Activated naive CD4-positive, alpha-beta T cell treated with anti-CD3 and anti-CD28 coated beads, Interleukin-2, amount 10 ng/mL, durations not matched to agents 7 days and 5 days (primary cell): ENCODE results near the gene RBMS3.

Experiments used
- CTCF ChIA-PET: fragments of 350-600 bp; sonication (Branson Sonifier 250); formaldehyde crosslinking; loops from one replicate; lab custom pipeline; 2021; ENCODE audit warnings: antibody characterized with exemption; lab: Charles Lee
- DNase-seq: peaks from one replicate; pipeline ENCODE4 v3.0.0-alpha.2; 2020
- H3K27ac Mint-ChIP-seq: one replicate; pipeline ENCODE4 v1.8.0; 2021; ENCODE audit warnings: mild to moderate bottlenecking, moderate library complexity, mixed read lengths
- H3K27me3 Mint-ChIP-seq: one replicate; pipeline ENCODE4 v1.8.0; 2021; ENCODE audit warnings: mild to moderate bottlenecking, mixed read lengths
- H3K36me3 Mint-ChIP-seq: one replicate; pipeline ENCODE4 v1.8.0; 2021; ENCODE audit warnings: mixed read lengths
- H3K4me1 Mint-ChIP-seq: one replicate; pipeline ENCODE4 v1.8.0; 2021; ENCODE audit warnings: mixed read lengths
- H3K4me3 Mint-ChIP-seq: one replicate; pipeline ENCODE4 v1.8.0; 2021; ENCODE audit warnings: mild to moderate bottlenecking, moderate library complexity, mixed read lengths
- H3K9me3 Mint-ChIP-seq: one replicate; pipeline ENCODE4 v1.8.0; 2021; ENCODE audit warnings: mixed read lengths

The RBMS3 gene

GRCh38 chr3:29415482-29416223 lies 134.8 kb downstream of the RBMS3 start:
- H3K27ac Mint-ChIP-seq, result no peak overlapping the region
- H3K4me1 Mint-ChIP-seq, result no peaks in the 10 kb centered on the region
- CTCF ChIA-PET, result no interaction called here
- no peak for DNase-seq
- H3K4me3 Mint-ChIP-seq, result no peak overlapping the region
- H3K36me3 Mint-ChIP-seq, result no peaks in the 10 kb centered on the region
- no peaks in the 10 kb centered on the region for H3K27me3 Mint-ChIP-seq
- H3K9me3 Mint-ChIP-seq, result peaks cover 1% of the 10 kb centered on the region

GRCh38 chr3:29416514-29416913 lies 135.6 kb downstream of the RBMS3 start:
- no peak overlapping the region for H3K27ac Mint-ChIP-seq
- CTCF ChIA-PET, result no interaction called here

GRCh38 chr3:29420106-29420505 lies 139.2 kb downstream of the RBMS3 start:
- no peak overlapping the region for H3K27ac Mint-ChIP-seq
- CTCF ChIA-PET, result no interaction called here
- H3K4me1 Mint-ChIP-seq, result no peaks in the 10 kb centered on the region
- no peak overlapping the region for H3K4me3 Mint-ChIP-seq
- H3K36me3 Mint-ChIP-seq, result no peaks in the 10 kb centered on the region
- no peaks in the 10 kb centered on the region for H3K9me3 Mint-ChIP-seq
- DNase-seq, result no peak
- H3K27me3 Mint-ChIP-seq, result no peaks in the 10 kb centered on the region

More at GRCh38 chr3:29416514-29416913, 135.6 kb downstream of the RBMS3 start:
- no peaks in the 10 kb centered on the region for H3K36me3 Mint-ChIP-seq
- no peaks in the 10 kb centered on the region for H3K27me3 Mint-ChIP-seq
- H3K4me1 Mint-ChIP-seq, result no peaks in the 10 kb centered on the region
- H3K9me3 Mint-ChIP-seq, result no peaks in the 10 kb centered on the region
- no peak for DNase-seq
- H3K4me3 Mint-ChIP-seq, result no peak overlapping the region

GRCh38 chr3:29426302-29427226 lies 145.7 kb downstream of the RBMS3 start:
- Mint-ChIP-seq H3K27me3 (no peaks in the 10 kb centered on the region), H3K4me1 (no peaks in the 10 kb centered on the region), H3K36me3 (no peaks in the 10 kb centered on the region), H3K27ac (no peak overlapping the region), H3K4me3 (no peak overlapping the region), H3K9me3 (no peaks in the 10 kb centered on the region)
- DNase-seq, result no peak
- CTCF ChIA-PET, result no interaction called here

GRCh38 chr3:29427266-29428103 lies 146.6 kb downstream of the RBMS3 start:
- H3K27me3 Mint-ChIP-seq, result no peaks in the 10 kb centered on the region
- H3K36me3 Mint-ChIP-seq, result no peaks in the 10 kb centered on the region
- H3K4me1 Mint-ChIP-seq, result no peaks in the 10 kb centered on the region
- no peak overlapping the region for H3K27ac Mint-ChIP-seq
- H3K4me3 Mint-ChIP-seq, result no peak overlapping the region
- no peak for DNase-seq
- CTCF ChIA-PET, result no interaction called here
- no peaks in the 10 kb centered on the region for H3K9me3 Mint-ChIP-seq

- CTCF ChIA-PET, result no interaction called here
- H3K4me1 Mint-ChIP-seq, result no peaks in the 10 kb centered on the region
These were observed 148.3 kb downstream of the RBMS3 start for GRCh38 chr3:29429055-29429679.

GRCh38 chr3:29430558-29430971 lies 149.7 kb downstream of the RBMS3 start:
- no peaks in the 10 kb centered on the region for H3K27me3 Mint-ChIP-seq
- no peaks in the 10 kb centered on the region for H3K36me3 Mint-ChIP-seq
- no peak overlapping the region for H3K4me3 Mint-ChIP-seq
- H3K4me1 Mint-ChIP-seq, result no peaks in the 10 kb centered on the region
- no peak overlapping the region for H3K27ac Mint-ChIP-seq
- DNase-seq, result no peak
- CTCF ChIA-PET, result no interaction called here
- H3K9me3 Mint-ChIP-seq, result no peaks in the 10 kb centered on the region

More at GRCh38 chr3:29429055-29429679, 148.3 kb downstream of the RBMS3 start:
- Mint-ChIP-seq H3K27ac (no peak overlapping the region), H3K27me3 (no peaks in the 10 kb centered on the region), H3K9me3 (no peaks in the 10 kb centered on the region), H3K36me3 (no peaks in the 10 kb centered on the region), H3K4me3 (no peak overlapping the region)
- DNase-seq, result no peak

GRCh38 chr3:29436612-29437323 lies 155.9 kb downstream of the RBMS3 start:
- Mint-ChIP-seq H3K4me1 (no peaks in the 10 kb centered on the region), H3K36me3 (no peaks in the 10 kb centered on the region), H3K27me3 (no peaks in the 10 kb centered on the region), H3K4me3 (no peak overlapping the region), H3K27ac (no peak overlapping the region), H3K9me3 (no peaks in the 10 kb centered on the region)
- CTCF ChIA-PET, result no interaction called here
- no peak for DNase-seq

- CTCF ChIA-PET, result no interaction called here
- H3K9me3 Mint-ChIP-seq, result peaks cover 2% of the 10 kb centered on the region
- H3K4me1 Mint-ChIP-seq, result no peaks in the 10 kb centered on the region
- no peak overlapping the region for H3K4me3 Mint-ChIP-seq
- no peak overlapping the region for H3K27ac Mint-ChIP-seq
- DNase-seq, result no peak
- no peaks in the 10 kb centered on the region for H3K36me3 Mint-ChIP-seq
- no peaks in the 10 kb centered on the region for H3K27me3 Mint-ChIP-seq
These were observed 157.7 kb downstream of the RBMS3 start for GRCh38 chr3:29438580-29438979.

GRCh38 chr3:29440413-29441305 lies 159.8 kb downstream of the RBMS3 start:
- Mint-ChIP-seq H3K4me1 (no peaks in the 10 kb centered on the region), H3K27me3 (no peaks in the 10 kb centered on the region), H3K4me3 (no peak overlapping the region), H3K36me3 (no peaks in the 10 kb centered on the region), H3K27ac (no peak overlapping the region), H3K9me3 (peaks cover 2% of the 10 kb centered on the region)
- no peak for DNase-seq
- CTCF ChIA-PET, result no interaction called here

- no peak overlapping the region for H3K4me3 Mint-ChIP-seq
- no peak for DNase-seq
- no peak overlapping the region for H3K27ac Mint-ChIP-seq
- CTCF ChIA-PET, result no interaction called here
- H3K27me3 Mint-ChIP-seq, result no peaks in the 10 kb centered on the region
- H3K4me1 Mint-ChIP-seq, result no peaks in the 10 kb centered on the region
- no peaks in the 10 kb centered on the region for H3K36me3 Mint-ChIP-seq
- peaks cover 2% of the 10 kb centered on the region for H3K9me3 Mint-ChIP-seq
These were observed 160.6 kb downstream of the RBMS3 start for GRCh38 chr3:29441422-29441821.

GRCh38 chr3:29447946-29448627 lies 167.2 kb downstream of the RBMS3 start:
- Mint-ChIP-seq H3K27me3 (no peaks in the 10 kb centered on the region), H3K36me3 (no peaks in the 10 kb centered on the region), H3K27ac (no peak overlapping the region), H3K4me3 (no peak overlapping the region), H3K9me3 (peaks cover 2% of the 10 kb centered on the region), H3K4me1 (no peaks in the 10 kb centered on the region)
- CTCF ChIA-PET, result no interaction called here
- no peak for DNase-seq
